Activated gamma-delta T cell treated with Interleukin-2 at 50 U/mL for 16 hours (primary cell): Measurements from ENCODE around the gene AMOT.
"Not testable (repeated sequence)": the region's sequence is repeated elsewhere in the genome, so short reads cannot be mapped to it uniquely, and the experiment has no call there.

Experiments used
- DNase-seq: peaks from one replicate; pipeline ENCODE4 v3.0.0-alpha.2; 2020

The AMOT gene, protein sequence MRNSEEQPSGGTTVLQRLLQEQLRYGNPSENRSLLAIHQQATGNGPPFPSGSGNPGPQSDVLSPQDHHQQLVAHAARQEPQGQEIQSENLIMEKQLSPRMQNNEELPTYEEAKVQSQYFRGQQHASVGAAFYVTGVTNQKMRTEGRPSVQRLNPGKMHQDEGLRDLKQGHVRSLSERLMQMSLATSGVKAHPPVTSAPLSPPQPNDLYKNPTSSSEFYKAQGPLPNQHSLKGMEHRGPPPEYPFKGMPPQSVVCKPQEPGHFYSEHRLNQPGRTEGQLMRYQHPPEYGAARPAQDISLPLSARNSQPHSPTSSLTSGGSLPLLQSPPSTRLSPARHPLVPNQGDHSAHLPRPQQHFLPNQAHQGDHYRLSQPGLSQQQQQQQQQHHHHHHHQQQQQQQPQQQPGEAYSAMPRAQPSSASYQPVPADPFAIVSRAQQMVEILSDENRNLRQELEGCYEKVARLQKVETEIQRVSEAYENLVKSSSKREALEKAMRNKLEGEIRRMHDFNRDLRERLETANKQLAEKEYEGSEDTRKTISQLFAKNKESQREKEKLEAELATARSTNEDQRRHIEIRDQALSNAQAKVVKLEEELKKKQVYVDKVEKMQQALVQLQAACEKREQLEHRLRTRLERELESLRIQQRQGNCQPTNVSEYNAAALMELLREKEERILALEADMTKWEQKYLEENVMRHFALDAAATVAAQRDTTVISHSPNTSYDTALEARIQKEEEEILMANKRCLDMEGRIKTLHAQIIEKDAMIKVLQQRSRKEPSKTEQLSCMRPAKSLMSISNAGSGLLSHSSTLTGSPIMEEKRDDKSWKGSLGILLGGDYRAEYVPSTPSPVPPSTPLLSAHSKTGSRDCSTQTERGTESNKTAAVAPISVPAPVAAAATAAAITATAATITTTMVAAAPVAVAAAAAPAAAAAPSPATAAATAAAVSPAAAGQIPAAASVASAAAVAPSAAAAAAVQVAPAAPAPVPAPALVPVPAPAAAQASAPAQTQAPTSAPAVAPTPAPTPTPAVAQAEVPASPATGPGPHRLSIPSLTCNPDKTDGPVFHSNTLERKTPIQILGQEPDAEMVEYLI

DNA sequence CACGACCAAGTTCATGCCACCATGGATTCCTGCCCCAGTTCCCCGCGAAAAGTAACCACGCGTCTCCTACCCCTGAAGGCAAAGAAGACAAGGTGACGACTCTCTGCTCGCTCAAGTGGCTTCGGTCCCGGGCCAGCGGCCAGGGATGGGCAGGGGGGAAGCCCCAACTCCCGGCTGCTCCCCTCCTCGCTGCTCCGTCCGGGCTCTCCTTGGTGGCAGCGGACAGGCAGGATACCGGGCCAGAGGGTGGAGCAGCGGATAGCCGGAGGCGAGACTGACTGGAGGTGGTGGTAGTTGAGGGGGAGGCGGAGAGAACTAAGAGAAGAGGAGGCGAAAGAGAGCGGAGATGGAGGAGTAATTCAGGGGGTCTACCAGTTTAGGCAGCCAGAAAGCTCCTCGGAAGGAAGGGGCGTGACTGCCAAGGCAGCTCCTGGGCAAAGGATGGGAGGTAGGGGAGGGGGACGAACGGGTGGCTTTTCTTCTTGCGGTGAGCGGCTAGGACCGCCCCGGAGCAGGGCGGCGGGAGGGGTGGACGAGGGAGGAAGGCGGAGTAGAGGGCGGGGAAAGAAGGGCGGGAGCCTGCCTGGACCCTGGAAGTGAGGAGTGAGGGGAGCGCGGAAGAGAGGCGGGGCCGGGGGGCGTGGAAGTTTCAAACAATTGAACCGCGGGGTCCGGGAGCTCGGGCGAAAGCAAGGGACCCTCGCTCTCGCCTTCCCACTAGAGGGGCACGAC lies at the start of gene AMOT:
TSS of gene AMOT (minus strand) at position 450 of the 732 bp plus-strand sequence. CDS start 17,705 bp downstream, outside the sequence.
- peak; percentile 63 for DNase-seq

DNA sequence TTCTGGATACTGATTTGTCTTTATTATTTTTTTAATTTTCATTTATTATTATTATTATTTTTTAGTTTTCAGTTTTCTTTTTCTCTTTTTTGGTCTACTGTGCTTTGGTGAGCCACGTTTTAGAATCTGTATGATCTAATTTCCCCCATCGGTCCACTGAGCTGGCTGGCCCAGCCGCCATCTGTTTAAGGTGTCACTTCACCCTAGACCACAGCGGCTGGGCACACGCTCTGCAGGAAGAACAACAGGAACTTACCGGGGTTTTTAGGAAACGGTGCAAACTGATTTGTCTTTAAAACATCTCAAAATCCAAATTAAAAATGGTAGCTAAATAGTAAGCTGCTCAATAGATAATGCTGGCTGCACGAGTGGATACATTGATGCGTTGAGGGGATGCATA lies 48.8 kb upstream of the AMOT start:
- no peak for DNase-seq

DNA sequence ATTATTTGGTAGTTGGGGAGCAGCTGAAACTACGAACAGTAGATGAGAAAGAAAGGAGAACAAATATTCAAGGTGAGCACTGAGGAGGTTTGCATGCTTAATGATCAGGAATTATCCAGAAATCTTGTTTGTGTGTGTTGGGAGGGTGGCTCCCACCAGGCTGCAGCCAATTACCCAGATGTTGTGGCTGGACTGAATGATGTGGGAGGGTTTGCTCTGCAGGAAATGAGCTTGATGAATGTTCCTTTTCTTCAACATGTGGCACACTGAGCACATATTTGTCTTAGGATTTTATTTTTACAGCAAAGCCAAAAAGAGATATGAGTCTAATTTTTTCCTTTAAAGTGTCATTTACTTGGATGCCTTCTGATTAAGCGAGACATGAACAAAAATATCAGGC lies 48.3 kb upstream of the AMOT start:
- DNase-seq: no peak

DNA sequence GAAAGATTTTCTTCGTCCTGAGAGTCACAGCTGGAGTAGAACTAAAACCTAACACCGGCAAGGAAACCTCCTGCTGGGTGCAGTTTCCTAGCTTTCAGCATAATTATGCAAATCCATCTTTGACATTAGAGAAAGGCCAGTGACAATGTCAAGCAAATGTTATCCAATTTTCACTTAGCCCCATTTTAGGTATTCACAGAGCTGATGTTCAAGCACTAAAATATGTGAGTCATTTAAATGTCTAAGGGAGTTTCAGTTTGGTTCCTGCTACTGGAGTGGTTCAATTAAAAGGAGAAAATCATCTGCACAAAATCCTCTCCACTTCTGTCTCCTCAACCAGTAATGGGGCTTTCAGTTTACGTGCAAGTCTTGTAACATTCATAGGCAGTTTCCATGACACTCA lies 37.1 kb upstream of the AMOT start:
- no peak for DNase-seq

DNA sequence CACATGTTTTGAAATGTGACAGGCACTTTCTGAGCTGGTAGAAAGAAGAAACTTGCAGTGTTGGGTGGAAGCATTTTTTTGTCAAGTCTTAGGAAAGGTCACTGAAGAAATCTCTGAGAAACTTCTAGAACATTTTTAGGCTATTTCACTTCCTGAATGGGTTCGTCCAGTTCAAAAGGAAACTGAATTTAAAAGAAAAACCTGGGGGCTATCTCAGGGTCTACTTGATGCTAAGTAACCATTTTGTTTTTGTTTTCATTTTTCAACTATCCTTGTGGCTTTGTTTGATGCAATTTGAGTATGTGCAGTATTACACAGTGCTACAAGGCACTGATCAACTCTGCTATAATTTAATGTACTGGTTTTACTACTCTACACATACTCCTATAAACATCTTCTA lies 34.0 kb upstream of the AMOT start:
- no peak for DNase-seq

DNA sequence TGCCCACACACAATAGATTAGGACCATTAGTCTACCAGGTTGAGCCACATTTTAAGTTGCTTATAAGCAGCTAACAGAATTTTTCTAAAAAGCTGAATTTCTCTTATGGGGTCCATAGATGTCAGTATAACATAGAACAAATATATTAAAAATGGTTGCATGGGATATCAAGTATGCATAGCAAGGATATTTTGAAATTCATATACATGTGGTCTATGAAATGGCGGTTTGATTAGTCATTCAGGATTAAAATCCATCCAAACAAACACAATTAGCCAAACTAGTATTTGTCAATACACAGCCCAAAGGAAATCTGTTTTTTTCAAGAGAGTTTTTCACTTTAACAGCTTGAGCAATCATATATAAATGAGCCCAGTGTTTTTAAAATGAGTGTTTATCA lies 33.5 kb upstream of the AMOT start:
- DNase-seq: no peak

DNA sequence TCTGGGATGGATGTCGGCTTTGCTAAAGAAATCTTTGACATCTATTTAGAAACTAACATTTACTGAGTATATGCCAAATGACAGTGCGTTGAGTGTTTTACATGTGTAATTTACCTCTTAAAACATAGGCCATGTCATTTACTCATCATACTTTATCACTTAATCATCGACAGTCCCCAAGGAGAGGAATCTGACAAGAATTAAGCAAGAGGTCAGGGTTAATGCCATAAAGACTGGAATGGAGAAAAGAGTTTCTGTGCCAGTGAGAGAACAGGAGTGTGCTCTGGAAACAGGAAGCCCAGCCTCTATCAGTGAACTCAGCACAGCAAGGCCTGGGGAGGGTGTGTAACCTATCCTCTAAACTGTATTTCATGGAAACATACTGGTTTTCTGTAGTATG lies 28.0 kb upstream of the AMOT start:
- DNase-seq: no peak

DNA sequence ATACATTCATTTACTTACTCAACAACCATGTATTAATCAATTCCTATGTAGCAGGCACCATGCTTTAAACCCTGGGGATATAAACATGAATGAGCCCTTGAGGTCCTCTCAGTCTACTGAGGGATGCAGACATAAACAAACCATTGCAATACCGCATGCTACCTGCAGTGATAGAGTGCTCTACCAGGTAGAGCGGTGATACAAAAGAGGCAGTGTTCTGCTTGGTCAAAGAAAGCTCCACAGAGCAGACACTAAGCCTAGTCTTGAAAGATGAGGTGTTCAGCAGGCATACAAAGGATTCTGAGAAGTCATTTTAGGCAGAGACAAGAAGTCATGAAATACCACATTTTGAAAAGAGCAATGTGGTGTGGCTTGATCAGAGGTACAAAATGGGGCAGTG lies 26.9 kb upstream of the AMOT start:
- no peak for DNase-seq

DNA sequence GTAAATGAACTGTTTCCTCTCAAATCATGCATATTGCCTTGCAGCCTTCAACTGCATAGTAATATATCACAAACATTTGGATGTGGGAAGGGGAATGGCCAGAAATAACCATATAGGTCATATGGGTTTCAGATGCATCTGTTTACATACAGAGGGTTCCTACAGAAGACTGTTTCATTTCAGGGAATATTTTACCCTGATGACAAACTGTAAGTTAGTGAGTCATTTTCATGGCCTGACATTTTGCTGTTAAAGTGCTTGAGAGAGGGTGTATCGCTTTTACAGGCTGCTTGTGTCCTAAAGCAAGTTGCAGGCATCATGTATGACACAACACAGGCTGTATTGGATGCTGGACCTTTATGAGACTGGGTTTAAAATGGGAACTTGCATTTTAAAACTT lies 25.5 kb upstream of the AMOT start:
- DNase-seq: no peak

DNA sequence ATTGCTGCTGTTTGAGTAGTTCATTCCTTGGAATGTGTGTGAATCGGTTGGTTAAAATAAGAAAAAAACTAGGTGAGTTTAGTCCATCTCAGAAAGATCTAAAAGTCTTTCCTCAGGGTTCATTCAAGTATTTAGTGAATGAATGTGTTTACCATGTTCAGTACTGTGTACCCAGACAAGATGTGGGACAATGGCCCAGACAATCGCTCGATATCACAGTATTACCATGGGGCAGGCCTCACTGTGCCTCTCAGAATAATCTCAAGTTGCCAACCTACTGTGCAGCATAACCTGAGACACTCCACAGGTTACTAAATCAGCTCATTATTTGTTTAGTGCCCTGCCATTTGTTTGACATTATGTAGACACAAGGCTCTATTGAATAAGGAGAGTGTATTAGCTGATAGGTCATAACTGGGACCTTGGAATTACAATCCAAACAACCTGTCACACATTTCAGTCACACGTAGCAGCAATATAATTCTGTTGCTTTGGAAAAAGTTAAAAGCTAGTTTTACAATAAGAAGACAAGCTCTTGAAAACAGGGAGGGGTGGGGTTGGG lies 24.9 kb upstream of the AMOT start:
- DNase-seq: no peak

DNA sequence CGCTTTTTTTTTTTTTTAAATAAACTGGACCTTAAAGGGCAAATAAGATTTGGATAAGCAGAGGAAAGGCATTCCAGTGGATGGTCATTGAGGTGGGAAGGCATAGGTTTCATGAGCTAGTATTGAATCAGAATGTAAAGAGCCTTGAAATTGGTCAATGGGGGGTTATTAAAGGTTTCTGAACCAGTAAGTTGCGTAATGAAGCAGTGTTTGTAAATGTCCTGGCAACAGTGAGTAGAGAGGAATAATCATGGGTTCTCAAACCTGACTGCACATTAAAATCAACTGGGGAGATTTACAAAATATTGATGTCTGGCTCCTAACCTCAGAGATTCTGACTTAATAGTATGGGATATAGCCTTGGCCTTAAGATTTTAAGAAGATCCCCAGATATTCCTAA lies 23.2 kb upstream of the AMOT start:
- DNase-seq: no peak

DNA sequence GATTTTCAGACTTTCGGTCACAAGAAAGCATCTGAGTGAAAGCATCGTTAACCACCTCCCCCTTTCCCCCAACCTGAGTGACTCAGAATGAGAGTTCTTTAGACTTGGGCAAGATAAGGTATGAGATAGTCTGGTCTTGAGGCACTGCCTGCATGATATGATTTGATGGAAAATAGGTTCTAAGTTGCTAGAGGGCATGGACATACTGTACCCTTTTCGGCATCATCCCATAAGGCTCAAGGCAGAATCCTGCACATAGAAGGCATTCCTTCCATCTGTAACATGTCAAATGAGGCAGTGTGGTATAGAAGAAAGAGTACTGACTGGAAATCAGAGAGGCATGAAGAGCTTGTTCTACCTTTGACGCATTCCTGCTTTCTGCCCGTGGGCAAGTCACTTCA lies 16.8 kb upstream of the AMOT start:
- no peak for DNase-seq

DNA sequence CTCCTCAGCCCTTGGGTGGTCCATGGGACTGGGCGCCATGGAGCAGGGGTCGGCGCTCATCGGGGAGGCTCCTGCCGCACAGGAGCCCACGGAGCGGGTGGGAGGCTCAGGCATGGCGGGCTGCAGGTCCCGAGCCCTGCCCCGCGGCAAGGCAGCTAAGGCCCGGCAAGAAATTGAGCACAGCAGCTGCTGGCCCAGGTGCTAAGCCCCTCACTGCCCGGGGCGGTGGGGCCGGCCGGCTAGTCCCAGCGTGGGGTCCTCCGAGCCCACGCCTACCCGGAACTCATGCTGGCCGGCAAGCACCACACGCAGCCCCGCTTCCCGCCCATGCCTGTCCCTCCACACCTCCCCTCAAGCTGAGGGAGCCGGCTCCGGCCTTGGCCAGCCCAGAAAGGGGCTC lies 14.3 kb upstream of the AMOT start:
- DNase-seq: not testable (repeated sequence)

DNA sequence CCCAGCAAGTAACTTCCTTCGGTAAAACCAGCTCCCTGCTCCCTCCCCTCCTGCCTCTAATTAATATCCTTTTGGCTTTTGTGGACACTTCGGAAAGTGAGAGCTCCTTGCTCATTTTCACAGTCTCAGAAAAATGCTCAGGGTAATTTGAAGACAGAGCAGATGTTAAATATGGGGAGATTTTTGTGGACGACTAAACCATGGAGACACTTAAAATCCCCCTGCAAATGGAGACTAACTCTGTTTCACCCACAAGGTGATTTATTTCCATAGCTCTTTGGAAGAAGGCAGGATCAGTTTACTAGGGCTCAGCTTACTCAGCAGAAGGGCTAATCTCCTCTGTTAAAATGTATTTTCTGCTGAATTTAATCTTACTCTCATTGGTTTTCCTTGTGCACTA lies 12.2 kb upstream of the AMOT start:
- DNase-seq: no peak

DNA sequence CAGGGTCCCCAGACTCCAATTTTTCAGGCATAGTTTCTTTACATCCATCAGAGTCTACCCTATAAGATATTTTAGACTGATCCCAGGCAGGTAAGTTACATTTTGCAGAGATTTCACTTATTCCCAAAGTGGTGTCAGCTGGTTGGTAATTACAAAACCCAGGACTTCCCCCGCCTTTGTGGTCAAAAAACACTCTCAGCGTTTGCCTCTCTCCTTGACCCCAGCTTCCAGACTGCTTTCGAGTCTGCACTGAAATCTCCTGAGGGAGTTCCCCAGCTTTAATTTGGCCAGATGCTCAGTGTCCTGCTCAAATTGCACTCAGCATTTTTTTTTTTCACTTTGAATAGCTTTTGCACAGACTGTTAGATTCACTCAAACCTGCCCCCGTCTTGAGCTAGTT lies 11.2 kb upstream of the AMOT start:
- DNase-seq: no peak

DNA sequence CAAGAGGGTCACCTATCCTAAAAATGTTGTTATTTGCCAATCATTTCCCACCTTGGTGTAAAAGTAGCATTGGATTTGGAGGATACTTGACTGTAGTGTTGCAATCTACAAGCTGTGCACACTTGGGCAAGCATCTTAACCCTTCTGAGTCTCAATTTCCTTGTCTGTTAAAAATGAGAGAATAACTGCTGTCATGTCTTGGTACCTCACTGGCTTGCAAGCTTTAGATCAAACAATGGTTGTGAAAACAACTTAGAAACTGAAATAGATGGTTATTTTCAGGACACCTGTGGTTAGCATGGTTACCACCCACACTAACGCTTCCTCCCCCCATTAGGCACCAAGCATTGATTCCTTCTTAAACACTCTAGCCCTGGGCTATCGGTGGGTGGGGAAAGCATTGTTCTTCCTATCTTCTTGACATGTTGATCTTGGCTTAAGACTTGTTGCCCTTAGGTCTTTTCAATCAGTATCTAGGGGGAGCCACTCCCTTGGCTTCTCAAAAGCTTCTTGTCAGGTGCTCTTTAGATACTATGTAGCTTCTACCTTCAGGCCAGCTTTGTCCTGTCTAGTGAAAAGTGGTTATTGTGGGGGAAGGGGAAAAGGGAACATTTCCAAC lies 10.6 kb upstream of the AMOT start:
- no peak for DNase-seq

DNA sequence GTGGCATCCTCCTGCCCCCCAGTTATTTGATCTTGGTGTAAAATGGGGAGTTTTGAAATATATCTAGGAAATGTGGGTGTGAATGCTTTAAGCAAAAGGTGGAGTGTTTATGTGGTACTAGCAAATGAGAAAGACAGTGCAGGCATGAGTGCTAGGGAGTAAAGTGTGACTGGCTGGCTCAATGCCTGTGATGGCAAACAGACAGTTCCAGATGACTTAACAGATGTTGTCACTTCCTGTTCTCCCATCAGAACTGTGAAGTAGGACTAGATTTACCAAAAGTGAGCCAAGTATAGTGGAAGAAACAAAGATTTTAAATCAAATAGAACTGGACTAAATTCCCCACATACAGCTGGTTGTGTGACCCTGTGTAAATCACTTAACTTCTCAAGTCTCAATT lies 8.4 kb upstream of the AMOT start:
- DNase-seq: no peak

DNA sequence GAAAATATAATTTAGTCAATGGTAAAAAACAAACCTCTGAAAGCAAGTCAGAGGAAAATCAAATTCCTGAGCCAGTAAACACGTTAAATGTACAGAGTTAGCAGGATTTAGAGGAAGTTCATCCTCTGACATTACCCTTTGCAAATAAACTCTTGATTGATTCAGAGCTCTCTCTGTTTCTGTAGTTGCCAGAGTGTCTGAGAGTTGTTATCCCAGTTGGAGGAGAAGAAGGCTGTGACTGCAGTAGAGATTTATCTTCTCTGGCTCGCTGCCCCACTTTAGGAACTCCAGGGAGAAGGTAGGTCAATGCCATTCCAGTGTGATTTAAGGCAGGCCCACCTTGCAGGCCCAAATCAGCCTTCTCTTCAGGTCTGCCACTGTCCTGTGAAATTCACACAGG lies 6.2 kb upstream of the AMOT start:
- no peak for DNase-seq

DNA sequence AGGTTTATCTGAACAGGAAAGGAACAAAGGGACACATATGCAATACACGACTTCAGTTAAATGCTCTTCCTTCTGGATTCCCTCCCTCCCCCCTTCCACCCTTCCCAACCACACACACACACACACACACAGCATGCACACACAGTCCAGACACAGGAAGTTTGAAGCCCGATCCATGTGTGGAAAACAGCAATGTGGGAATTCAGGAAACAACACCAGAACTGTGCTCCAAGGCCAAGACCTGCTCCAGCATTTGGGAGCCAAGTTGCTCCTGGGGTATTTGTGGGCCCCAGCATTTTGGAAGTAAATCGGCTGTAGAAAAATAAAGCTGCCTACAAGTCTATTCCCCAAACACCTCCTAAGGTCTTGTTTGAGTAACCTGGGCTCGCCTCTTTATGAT lies 5.6 kb upstream of the AMOT start:
- DNase-seq: no peak

DNA sequence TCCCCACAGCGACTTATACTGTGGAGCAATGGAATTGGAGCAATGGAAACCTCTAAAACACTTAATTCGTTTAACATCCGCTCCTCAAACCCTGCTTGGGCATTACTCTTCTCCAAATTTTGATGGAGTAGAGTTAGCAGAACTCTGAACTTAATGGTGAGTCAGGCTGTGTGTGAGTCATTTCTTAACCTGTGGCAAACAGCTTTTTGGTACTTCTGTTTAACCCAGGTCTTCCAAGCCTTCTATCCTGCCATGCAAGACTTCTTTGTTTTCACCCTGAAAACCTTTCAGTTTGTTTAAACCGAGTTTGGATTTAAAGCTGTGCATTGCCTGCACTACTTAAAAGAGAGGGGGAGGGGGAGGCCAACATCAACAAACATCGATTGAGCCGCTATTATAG lies 3.6 kb upstream of the AMOT start:
- DNase-seq: no peak

DNA sequence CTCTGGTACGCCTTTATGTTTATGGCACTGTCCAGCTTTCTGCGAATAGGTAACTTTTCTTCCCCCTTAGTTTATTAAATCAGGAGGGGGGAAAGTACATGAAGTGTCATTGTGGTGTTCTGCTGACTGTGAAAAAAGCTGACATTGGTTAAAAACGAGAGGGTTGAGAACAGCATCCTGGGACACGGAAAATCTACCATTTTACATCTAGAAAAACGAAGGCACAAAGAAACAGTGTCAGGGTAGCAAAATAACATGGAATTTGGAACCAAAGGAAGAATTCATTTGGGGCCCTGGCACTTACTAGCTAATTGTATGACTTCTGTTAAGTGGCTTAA lies 1.2 kb upstream of the AMOT start:
- DNase-seq: no peak

DNA sequence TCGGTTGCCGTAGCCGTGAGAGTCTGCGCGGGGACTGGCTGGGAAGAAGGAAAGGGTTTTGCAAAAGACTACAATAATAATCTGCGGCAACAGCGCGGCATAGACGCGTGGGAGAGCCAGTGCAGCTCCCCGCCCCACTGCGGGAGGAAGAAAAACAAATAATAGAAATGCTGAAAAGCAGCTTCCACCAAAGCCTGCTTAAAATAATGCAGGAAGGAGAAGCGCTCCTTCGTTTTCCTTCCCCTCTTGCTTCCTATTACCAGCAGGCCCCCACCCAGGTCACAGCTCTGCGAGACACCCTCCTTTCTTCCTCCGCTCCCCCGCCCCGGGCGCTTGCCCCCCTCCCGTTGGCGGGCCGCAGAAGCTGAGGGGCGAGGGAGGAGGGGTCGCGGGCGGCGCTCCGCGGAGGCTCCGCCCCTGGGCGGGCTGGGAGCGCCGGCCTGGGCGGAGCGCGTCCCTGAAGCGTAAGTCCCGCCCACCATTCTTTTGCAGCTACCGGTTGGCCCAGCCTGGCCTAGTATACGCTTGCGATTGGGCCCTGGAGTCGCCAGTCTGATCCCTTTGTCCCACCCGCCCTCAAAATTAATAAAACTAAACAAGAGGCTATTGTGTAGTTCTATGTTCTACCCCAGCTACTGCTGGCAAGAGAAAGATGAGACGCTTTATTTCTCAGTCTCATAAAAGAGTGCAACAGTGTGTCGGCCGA lies 636 bp upstream of the AMOT start:
- DNase-seq: peak; percentile 68
